ENCODE measurements around the gene PDIA6.

The PDIA6 gene, protein sequence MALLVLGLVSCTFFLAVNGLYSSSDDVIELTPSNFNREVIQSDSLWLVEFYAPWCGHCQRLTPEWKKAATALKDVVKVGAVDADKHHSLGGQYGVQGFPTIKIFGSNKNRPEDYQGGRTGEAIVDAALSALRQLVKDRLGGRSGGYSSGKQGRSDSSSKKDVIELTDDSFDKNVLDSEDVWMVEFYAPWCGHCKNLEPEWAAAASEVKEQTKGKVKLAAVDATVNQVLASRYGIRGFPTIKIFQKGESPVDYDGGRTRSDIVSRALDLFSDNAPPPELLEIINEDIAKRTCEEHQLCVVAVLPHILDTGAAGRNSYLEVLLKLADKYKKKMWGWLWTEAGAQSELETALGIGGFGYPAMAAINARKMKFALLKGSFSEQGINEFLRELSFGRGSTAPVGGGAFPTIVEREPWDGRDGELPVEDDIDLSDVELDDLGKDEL

DNA sequence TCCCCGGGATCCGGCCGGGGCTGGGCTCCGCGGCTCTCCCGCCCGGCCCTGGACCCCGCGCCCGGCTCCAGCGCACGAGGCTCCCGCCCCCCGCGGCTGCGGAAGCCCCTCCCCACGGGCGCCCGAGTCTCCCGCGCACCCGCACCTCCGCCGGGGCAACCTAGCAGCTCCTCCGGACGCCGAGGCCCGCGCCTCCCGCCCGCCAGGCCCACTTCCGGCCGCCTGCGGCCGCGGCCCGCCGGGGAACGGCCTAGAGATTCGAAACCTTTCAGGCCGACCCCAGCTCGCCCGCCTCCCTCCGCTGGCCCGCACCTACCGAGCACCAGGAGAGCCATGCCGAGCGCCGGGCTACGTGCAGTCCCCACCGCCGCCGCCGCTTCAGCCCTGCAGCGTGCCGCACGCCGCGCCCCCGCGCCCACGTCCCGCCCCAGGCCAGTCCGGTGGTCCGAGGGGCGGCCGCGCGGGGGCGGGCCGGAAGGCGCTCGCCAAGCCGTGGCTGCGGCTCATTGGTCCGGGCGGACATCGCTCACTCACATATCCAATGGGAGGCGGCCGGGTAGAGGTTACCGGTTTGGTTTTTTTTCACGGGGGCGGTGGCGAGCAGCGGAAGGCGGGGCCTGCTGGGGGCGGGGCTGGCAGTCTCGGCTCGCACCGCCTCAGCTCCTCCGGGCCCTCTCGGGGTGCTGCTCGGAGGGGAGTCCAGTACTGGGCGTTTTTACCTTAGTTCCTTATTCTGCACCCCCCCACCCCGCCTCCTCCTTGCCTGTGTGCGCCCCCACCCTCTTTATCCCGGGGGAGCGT, at the start of gene PDIA6:
Gene PDIA6, minus strand, starts transcription at position 424 of the 801 bp plus-strand sequence. Its CDS starts 89 bp downstream, at position 335.
- DNase-seq = peak; percentile 96

GRCh38 chr2:10862330-10862729, 49.7 kb upstream of the PDIA6 start:
- no peak for DNase-seq

DNA sequence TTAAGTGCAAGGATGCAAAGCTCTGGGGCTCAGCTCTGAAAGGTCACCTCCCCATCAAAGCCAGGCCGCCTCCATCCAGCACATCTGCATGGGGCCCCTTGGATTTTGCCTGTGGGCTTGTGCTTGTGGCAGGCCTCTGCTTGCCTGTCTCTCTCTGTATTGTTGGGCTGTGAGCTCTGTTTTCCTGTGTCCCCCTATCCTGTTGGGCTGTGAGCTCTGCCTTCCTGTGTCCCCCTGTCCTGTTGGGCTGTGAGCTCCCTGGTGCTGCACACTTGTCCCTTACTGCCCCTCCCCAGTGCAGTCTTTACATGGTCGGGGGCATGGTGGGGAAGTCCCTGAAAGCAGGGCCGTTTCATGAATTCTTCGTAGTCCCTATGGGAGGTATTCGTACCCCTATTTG, 49.2 kb upstream of the PDIA6 start:
- no peak for DNase-seq

GRCh38 chr2:10860814-10861325, 48.3 kb upstream of the PDIA6 start:
- DNase-seq = no peak

- no peak for DNase-seq
Measured at GRCh38 chr2:10860081-10860813, 47.7 kb upstream of the PDIA6 start.

- DNase-seq = no peak
Measured at GRCh38 chr2:10859278-10859677, 46.7 kb upstream of the PDIA6 start.

GRCh38 chr2:10848541-10848940, 36.0 kb upstream of the PDIA6 start:
- no peak for DNase-seq

DNA sequence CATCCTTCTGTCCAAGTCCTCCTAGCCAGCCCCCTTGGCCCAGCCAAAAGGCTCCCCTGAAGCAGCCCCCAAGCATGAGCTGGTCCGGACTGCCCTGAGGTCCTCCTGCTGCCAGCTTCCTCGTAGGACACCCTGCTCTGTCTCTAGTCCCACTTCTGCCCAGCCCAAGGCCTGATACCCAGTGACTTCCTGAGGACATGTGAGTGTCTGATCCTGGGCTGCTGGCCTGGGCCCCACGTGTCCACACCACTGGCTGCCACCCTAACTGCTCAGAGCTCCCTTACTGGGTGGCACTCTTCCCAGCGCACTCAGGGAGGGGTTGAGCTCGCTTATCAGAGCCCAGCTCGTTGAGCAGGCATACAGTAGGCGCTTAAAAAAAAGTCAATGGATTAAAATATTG, 34.4 kb upstream of the PDIA6 start:
- no peak for DNase-seq

DNA sequence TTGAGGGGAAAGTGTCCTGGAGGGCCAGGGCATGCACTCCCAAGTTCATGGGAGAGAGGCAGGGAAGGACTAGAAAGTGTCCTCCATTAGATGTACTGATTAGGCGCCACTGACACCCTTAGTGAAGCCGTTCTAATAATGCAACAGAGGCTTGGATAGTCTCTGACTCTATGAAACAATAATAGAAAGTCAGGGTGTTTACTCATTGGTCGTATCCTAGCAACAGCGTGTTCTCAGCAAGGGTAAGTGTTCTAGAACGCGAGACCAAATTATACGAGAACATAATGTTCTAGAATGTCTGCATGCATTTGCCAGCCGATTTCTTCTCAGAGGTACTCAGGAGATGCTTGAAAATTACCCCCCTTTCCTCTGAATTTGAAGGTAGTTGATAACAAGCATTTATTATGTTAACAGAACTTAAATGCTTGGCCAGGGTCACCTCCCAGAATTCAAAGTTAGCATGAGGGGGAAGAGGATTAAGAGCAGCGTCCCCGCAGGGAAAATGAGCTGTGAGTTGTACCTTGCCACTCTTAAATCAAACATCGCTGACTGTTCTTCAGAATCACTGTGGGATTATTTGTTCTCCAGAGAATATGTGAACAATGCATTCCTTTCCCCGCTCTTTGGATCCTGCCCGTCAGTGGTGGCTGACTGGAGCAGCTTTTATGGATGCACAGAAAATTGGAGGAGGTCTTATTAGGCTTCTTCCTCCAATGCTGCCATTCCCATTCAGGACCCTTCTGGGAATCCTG, 33.7 kb upstream of the PDIA6 start:
- DNase-seq = no peak

DNA sequence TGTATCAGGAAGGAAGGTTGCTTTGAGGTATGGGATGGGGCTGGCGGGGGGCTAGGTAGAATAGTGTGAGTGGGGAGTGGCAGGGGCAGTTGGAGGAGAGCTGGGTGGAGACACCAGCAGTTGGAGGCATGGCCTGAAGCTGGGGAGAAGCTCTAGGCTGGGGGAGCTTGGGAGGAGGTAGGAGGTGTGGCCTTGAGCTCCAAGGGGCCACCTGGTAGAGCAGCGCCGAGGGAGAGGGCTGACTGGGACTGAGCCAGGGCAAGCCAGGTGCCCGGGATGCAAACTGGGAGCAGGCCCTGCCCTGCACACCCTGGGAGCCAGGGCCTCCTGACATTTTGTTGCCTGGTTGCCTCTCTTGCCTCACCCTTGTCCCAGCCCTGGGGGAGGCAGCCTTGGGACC, 33.1 kb upstream of the PDIA6 start:
- no peak for DNase-seq

GRCh38 chr2:10844097-10844496, 31.5 kb upstream of the PDIA6 start:
- no peak for DNase-seq

DNA sequence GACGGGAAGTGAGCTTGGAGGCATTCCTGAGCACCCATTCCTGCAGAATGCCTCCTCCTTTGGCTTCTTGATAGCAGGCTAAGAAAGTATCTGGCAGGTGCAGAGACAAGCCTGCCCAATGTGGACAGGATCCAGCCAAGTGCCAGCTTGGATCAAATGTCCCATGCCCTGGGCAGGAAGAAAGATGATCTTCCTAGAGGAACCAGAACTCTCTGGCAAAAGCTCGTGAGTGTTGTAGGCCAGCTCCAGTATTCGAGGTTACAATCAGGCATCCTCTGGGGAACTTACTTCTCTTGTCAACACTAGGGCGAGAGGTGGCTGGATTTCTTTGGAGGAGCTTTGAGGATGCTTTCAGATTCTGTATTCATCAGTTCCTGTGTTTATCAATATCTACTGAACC, 29.9 kb upstream of the PDIA6 start:
- DNase-seq = no peak

DNA sequence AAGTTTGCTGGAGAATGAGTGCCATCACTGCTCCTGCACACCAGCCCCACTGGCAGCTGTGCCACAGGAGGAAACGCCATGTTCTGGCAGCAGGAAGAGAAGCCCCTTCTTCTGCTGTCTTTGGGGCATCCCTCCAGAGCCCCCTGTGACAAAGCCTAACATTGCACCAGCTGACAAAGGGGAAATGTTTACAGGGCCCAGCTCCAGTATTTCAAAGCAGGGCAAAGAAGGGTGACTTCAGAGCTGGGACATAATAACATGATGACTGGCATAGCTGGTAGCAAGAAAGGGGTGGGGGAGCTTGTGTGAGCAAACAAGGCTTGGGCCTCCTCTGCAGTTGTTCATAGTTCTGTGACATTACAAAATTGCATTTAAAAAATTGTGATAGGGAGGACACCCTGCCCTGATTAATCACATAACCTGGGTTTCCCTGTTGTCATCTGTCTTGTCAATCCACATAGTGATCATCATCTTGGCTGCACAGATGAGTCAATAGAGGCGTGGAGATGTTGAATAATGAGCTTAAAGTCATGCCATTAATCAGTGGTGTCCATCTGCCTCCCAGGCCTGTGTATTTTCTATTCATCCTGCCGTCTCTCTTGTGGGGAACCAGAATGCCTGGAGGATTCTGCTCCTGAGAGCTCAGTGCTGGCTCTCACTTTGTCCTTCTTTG, 29.1 kb upstream of the PDIA6 start:
- DNase-seq = no peak

GRCh38 chr2:10839813-10840212, 27.2 kb upstream of the PDIA6 start:
- DNase-seq = no peak

DNA sequence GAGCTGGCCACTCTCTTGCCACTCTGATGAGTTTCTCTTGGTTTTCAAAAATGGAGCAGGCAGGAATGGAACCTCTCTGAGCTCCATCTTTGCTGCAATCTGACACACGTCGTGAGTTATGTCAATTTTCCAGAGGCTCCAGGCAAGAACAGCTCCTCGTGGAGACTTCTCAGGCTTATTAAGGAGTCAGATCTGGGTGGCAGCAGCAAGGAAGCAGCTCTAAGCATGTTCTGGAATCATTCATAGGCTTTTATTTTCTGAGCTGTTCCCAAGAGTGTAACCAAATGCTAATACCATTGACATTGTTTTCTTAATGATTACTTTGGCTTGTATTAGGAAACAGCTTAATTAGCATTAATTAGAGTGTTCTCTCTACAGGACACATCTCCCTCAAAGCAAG, 26.1 kb upstream of the PDIA6 start:
- DNase-seq = no peak

DNA sequence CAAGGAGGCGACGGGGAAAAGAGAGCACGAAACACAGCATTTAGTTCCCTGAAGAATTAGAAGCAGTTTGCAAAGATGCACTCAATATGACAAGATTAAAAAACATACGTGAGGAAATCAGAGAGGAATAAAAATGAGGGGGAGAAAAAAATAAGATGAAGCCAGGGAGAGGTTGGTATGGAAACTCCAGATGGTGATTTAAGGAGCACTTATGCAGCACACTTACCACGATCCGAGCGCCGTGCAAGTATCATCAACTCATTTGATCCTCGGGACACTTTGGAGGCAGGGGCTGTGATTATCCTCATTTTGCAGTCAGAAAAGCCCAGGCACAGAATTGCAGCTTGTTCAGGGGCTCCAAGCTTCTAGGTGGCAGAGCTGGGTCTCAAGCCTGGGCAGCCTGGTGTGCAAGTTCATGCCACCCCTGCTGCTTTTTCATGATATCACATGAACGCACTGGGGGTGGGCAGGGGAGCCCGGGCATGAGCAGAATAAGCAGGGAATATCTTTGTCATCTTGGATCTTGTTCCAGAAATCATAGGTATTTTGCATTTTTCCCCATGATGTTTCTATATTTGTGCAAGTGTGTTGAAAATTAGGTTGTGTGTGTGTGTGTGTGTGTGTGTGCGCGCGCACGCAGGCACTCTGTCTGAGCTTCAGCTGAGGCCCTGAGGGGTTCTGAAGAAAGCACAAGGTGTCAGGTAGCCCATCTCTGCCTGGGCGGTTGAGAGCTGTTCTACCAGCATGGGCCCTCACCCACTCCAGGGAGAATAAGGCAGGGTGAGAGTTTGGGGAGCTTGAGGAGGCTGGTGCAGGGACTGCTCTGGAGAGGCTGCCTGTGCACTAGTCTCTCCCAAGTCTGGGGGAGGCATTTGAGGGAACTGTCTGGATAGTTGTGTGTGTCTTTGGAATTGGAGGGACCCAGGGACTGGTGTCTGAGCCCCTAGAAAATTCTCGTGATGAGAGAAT, 25.0 kb upstream of the PDIA6 start:
- no peak for DNase-seq

DNA sequence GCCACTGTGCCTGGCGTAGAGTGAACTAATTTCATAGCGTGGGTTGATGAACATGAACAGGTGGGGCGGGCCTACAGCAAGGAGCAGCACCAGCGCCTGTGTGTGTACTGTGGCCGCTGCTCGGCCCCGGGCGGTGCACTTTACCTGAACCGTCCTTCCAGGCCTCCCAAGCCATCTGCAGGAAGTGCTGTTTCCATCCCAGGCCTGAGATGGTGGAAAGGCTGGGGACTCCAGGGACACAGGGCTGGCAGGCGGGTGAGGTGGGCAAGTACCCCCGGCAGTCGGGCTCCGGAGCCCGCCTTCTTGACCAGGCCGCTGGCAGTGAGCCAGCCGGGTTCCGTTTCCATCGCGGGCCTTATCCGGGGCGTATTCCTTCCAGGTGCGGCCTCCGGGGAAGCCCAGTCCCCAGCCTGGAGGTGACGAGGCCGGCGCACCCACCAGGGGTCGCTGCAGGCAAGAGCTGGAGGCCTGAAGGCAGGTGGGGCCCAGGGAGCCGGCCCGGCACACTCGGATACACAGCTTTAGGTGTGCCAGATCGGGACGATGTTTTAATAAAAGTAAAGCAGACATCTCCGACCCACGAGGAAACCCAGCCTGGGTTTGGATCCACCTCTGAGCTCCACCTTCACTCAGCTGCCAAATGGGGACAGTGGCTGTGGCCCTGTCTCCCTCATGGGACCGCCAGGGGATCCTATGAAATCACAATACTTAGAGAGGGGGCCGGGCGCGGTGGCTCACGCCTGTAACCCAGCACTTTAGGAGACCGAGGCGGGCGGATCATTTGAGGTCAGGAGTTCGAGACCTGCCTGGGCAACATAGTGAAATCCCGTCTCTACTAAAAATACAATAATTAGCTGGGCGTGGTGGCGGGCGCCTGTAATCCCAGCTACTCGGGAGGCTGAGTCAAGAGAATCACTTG, 22.7 kb upstream of the PDIA6 start:
- DNase-seq = peak; percentile 82

GRCh38 chr2:10834068-10834655, 21.6 kb upstream of the PDIA6 start:
- no peak for DNase-seq

DNA sequence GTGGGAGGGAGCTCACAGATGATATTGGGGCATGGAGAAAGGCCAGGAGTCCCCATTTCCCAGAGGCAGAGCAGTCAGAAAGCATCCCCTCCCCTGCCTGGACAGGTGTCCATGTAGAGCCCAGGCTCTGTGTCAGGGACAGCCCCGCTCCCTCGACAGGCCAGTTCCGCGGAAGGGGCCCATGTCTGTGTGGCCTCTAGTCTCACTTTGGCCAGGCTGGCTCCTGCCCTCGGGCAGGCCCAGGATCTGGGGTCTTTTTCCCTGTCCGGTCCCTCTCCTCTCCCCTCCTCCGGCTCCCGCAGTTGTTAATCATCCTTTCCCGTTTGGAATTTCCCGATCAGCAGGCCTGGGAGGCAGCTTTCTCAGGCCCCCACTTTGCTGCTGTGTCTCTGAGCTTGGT, 20.4 kb upstream of the PDIA6 start:
- no peak for DNase-seq

Data from stimulated activated CD4-positive, alpha-beta T cell treated with anti-CD3 and anti-CD28 coated beads, Interleukin-4, amount 100 ng/mL, for 24 hours (primary cell).